Neural cell (in vitro differentiated cells): ENCODE measurements around the gene GSN.

Experiments used
- EP300 ChIP-seq: fragments of 450-650 bp; conservative IDR thresholded peaks from 2 replicates; pipeline ENCODE4 v1.6.1; 2014; ENCODE audit warnings: antibody characterized with exemption, mild to moderate bottlenecking, moderate library complexity; ENCODE audit not compliant: poor library complexity, severe bottlenecking
- EZH2 ChIP-seq: fragments of 200-600, 300-800 bp; shearing (Covaris generic), sonication (generic); IDR thresholded peaks from 2 replicates; pipeline ENCODE4 v1.6.1; 2014; ENCODE audit warnings: antibody characterized with exemption, low read length, borderline replicate concordance, mild to moderate bottlenecking; ENCODE audit not compliant: insufficient read depth, poor library complexity, severe bottlenecking
- POLR2AphosphoS5 ChIP-seq: IDR thresholded peaks from 2 replicates; pipeline ENCODE4 v1.6.1; 2012
- RAD21 ChIP-seq: fragments of 450-650 bp; conservative IDR thresholded peaks from 2 replicates; pipeline ENCODE4 v1.6.1; 2014; ENCODE audit warnings: antibody characterized with exemption, mild to moderate bottlenecking, moderate library complexity
- TAF1 ChIP-seq: IDR thresholded peaks from 2 replicates; pipeline ENCODE4 v1.6.1; 2012; ENCODE audit warnings: low read depth
- TF ChIP-seq, protein P1 (sequence below): fragments of 450-650 bp; IDR thresholded peaks from 2 replicates; pipeline ENCODE4 v1.5.1; 2014; ENCODE audit warnings: antibody characterized with exemption, mild to moderate bottlenecking, moderate library complexity; ENCODE audit not compliant: poor library complexity, severe bottlenecking

DNA sequence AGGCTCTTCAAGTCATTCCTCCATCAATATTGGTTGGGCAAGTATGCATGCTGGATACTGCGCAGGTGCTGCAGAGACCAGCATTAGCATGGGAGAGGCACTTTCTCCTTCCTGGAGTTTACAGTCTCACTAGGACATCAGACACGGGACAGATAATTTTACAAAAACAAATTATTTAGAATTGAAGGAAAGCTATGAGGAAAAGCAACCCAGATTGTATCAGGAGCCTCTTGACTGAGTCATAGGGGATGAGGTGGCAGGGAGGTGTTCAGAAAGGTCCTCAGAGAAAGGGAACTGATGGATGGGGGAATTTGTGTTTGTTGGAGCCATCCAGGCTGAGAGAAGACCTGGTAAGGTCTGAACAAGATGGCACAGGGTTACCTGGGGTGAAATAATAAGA is 41.8 kb upstream of the GSN start:
- TF ChIP-seq, protein P1, sequence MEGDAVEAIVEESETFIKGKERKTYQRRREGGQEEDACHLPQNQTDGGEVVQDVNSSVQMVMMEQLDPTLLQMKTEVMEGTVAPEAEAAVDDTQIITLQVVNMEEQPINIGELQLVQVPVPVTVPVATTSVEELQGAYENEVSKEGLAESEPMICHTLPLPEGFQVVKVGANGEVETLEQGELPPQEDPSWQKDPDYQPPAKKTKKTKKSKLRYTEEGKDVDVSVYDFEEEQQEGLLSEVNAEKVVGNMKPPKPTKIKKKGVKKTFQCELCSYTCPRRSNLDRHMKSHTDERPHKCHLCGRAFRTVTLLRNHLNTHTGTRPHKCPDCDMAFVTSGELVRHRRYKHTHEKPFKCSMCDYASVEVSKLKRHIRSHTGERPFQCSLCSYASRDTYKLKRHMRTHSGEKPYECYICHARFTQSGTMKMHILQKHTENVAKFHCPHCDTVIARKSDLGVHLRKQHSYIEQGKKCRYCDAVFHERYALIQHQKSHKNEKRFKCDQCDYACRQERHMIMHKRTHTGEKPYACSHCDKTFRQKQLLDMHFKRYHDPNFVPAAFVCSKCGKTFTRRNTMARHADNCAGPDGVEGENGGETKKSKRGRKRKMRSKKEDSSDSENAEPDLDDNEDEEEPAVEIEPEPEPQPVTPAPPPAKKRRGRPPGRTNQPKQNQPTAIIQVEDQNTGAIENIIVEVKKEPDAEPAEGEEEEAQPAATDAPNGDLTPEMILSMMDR: no peak
- no peak for TF ChIP-seq EP300
- no peak for TF ChIP-seq EZH2
- no peak for TF ChIP-seq POLR2AphosphoS5
- TF ChIP-seq TAF1: no peak
- TF ChIP-seq RAD21: no peak
